CD4-positive, CD25-positive, alpha-beta regulatory T cell (primary cell): ENCODE measurements around the gene CNTN4. TPM values are rescaled to one million over a fixed set of nuclear protein-coding genes. Genes with fewer than 3 reads are reported as not detected.

Experiments
- ATAC-seq, 2 donors: fragments of 150-1000 bp; cut with Tn5 transposase; one replicate each; pipeline ENCODE4 v1.10.0; 2021; ENCODE audit warnings: low read depth in 2 of 2, moderate number of reproducible peaks in 2 of 2, moderate library complexity in 1 of 2
- DNase-seq, 3 donors: peaks; one replicate each; pipeline versions ENCODE4 v3.0.0 to v3.0.0-alpha.2; 2012 to 2022; ENCODE audit warnings: mixed read lengths in 1 of 3
- H3K27ac ChIP-seq: one replicate; pipeline ENCODE4 v1.7.0; 2013; ENCODE audit warnings: mild to moderate bottlenecking, low read length; ENCODE audit not compliant: insufficient read depth, poor library complexity, severe bottlenecking
- H3K27me3 ChIP-seq: one replicate; pipeline ENCODE4 v1.7.0; 2013; ENCODE audit warnings: low read length; ENCODE audit not compliant: control insufficient read depth, insufficient read depth
- H3K36me3 ChIP-seq: one replicate; pipeline ENCODE4 v1.7.0; 2013; ENCODE audit warnings: mild to moderate bottlenecking, low read length, moderate library complexity; ENCODE audit not compliant: control insufficient read depth, insufficient read depth
- H3K4me1 ChIP-seq: 2 replicates; pipeline ENCODE4 v1.7.0; 2013; ENCODE audit warnings: mild to moderate bottlenecking, low read length; ENCODE audit not compliant: insufficient read depth, control insufficient read depth, poor library complexity, severe bottlenecking
- H3K4me3 ChIP-seq: one replicate; pipeline ENCODE4 v1.7.0; 2013; ENCODE audit warnings: low read depth, mild to moderate bottlenecking, low read length, moderate library complexity
- H3K9me3 ChIP-seq, 2 experiments: 1 replicate in 1 of 2; 2 replicates in 1 of 2; pipeline ENCODE4 v1.7.0; 2013; ENCODE audit warnings: low read length in 2 of 2, mild to moderate bottlenecking in 1 of 2, moderate library complexity in 1 of 2; ENCODE audit not compliant: control insufficient read depth in 2 of 2
- H3K27ac Mint-ChIP-seq, 3 donors: one replicate each; pipeline ENCODE4 v1.8.0; 2020 to 2022; ENCODE audit warnings: mild to moderate bottlenecking in 3 of 3, mixed read lengths in 3 of 3, moderate library complexity in 2 of 3
- H3K27me3 Mint-ChIP-seq: one replicate; pipeline ENCODE4 v1.8.0; 2022; ENCODE audit warnings: mild to moderate bottlenecking, mixed read lengths
- H3K36me3 Mint-ChIP-seq: one replicate; pipeline ENCODE4 v1.8.0; 2020; ENCODE audit warnings: mixed read lengths
- H3K4me1 Mint-ChIP-seq, 4 donors: one replicate each; pipeline ENCODE4 v1.8.0; 2020 to 2022; ENCODE audit warnings: mixed read lengths in 4 of 4, mild to moderate bottlenecking in 1 of 4
- H3K4me3 Mint-ChIP-seq, 4 donors: one replicate each; pipeline ENCODE4 v1.8.0; 2020 to 2022; ENCODE audit warnings: mild to moderate bottlenecking in 4 of 4, mixed read lengths in 4 of 4, moderate library complexity in 3 of 4
- H3K9me3 Mint-ChIP-seq, 7 donors: one replicate each; pipeline ENCODE4 v1.8.0; 2020 to 2022; ENCODE audit warnings: mixed read lengths in 7 of 7, mild to moderate bottlenecking in 3 of 7, moderate library complexity in 2 of 7
- polyA plus RNA-seq, 4 donors: library from polyadenylated mRNA; unstranded; fragments of 300-500 nt; fragmentation: Illumina TruSeq; gene quantifications; one replicate each; pipeline ENCODE4 v1.2.3, GENCODE V29; 2021
- total RNA-seq: library from RNA; stranded (reverse); gene quantifications from one replicate; pipeline ENCODE4 v1.2.3, GENCODE V29; 2022

CNTN4 gene
- total and polyA plus RNA-seq, 5 donors from 2014 or later, result not detected

GRCh38 chr3:2375376-2375775, 276.7 kb downstream of the CNTN4 start:
- Mint-ChIP-seq H3K4me3 (no peak overlapping the region), H3K27ac (no peak overlapping the region), H3K4me1 (no peaks in the 10 kb centered on the region), H3K36me3 (no peaks in the 10 kb centered on the region), H3K9me3 (peaks cover 2 to 5% (median 3%) of the 10 kb centered on the region in 7 donors), H3K27me3 (peaks cover 4% of the 10 kb centered on the region)
- no peaks in the 10 kb centered on the region for H3K36me3 ChIP-seq
- no peak for ATAC-seq
- H3K27me3 ChIP-seq, result no peaks in the 10 kb centered on the region
- H3K4me3 ChIP-seq, result no peak overlapping the region
- H3K4me1 ChIP-seq, result no peaks in the 10 kb centered on the region
- no peak overlapping the region for H3K27ac ChIP-seq
- no peaks in the 10 kb centered on the region for H3K9me3 ChIP-seq
- no peak for DNase-seq

- Mint-ChIP-seq H3K4me1 (no peaks in the 10 kb centered on the region), H3K9me3 (peaks cover 0 to 6% (median 3%) of the 10 kb centered on the region in 7 donors), H3K27ac (no peak overlapping the region), H3K36me3 (no peaks in the 10 kb centered on the region), H3K27me3 (peaks cover 4% of the 10 kb centered on the region), H3K4me3 (no peak overlapping the region)
- no peak overlapping the region for H3K27ac ChIP-seq
- no peak overlapping the region for H3K4me3 ChIP-seq
- ATAC-seq (no peak), DNase-seq (no peak)
- no peaks in the 10 kb centered on the region for H3K36me3 ChIP-seq
- no peaks in the 10 kb centered on the region for H3K4me1 ChIP-seq
- no peaks in the 10 kb centered on the region for H3K27me3 ChIP-seq
- no peaks in the 10 kb centered on the region for H3K9me3 ChIP-seq
These were observed 278.6 kb downstream of the CNTN4 start for GRCh38 chr3:2377281-2377680.

- Mint-ChIP-seq H3K27ac (no peak overlapping the region), H3K9me3 (peaks cover 0 to 6% (median 2%) of the 10 kb centered on the region in 7 donors), H3K36me3 (no peaks in the 10 kb centered on the region), H3K4me3 (no peak overlapping the region), H3K4me1 (no peaks in the 10 kb centered on the region), H3K27me3 (no peaks in the 10 kb centered on the region)
- Histone ChIP-seq H3K4me3 (no peak overlapping the region), H3K27me3 (no peaks in the 10 kb centered on the region), H3K9me3 (no peaks in the 10 kb centered on the region), H3K27ac (no peak overlapping the region), H3K4me1 (no peaks in the 10 kb centered on the region), H3K36me3 (no peaks in the 10 kb centered on the region)
- DNase-seq (no peak), ATAC-seq (no peak)
These were observed 292.4 kb downstream of the CNTN4 start for GRCh38 chr3:2390926-2391532.

GRCh38 chr3:2391896-2392295, 293.2 kb downstream of the CNTN4 start:
- Mint-ChIP-seq H3K4me1 (no peaks in the 10 kb centered on the region), H3K36me3 (no peaks in the 10 kb centered on the region)
- no peak for ATAC-seq

GRCh38 chr3:2392981-2393380, 294.3 kb downstream of the CNTN4 start:
- Histone ChIP-seq H3K27me3 (no peaks in the 10 kb centered on the region), H3K36me3 (no peaks in the 10 kb centered on the region), H3K9me3 (no peaks in the 10 kb centered on the region), H3K27ac (no peak overlapping the region), H3K4me3 (no peak overlapping the region), H3K4me1 (no peaks in the 10 kb centered on the region)
- Mint-ChIP-seq H3K4me3 (no peak overlapping the region), H3K4me1 (no peaks in the 10 kb centered on the region), H3K27ac (no peak overlapping the region), H3K9me3 (peaks cover 0 to 13% (median 3%) of the 10 kb centered on the region in 7 donors), H3K36me3 (no peaks in the 10 kb centered on the region), H3K27me3 (no peaks in the 10 kb centered on the region)
- DNase-seq (no peak), ATAC-seq (no peak)

More at GRCh38 chr3:2391896-2392295, 293.2 kb downstream of the CNTN4 start:
- peaks cover 0 to 12% (median 2%) of the 10 kb centered on the region in 7 donors for H3K9me3 Mint-ChIP-seq
- H3K9me3 ChIP-seq, result no peaks in the 10 kb centered on the region
- DNase-seq, result no peak
- no peaks in the 10 kb centered on the region for H3K27me3 Mint-ChIP-seq
- no peak overlapping the region for H3K27ac Mint-ChIP-seq
- H3K4me3 ChIP-seq, result no peak overlapping the region
- no peak overlapping the region for H3K27ac ChIP-seq
- H3K27me3 ChIP-seq, result no peaks in the 10 kb centered on the region
- H3K4me3 Mint-ChIP-seq, result no peak overlapping the region
- H3K36me3 ChIP-seq, result no peaks in the 10 kb centered on the region
- H3K4me1 ChIP-seq, result no peaks in the 10 kb centered on the region

GRCh38 chr3:2415083-2415482, 316.4 kb downstream of the CNTN4 start:
- Histone ChIP-seq H3K4me1 (no peaks in the 10 kb centered on the region), H3K4me3 (no peak overlapping the region), H3K9me3 (no peaks in the 10 kb centered on the region), H3K27me3 (no peaks in the 10 kb centered on the region), H3K27ac (no peak overlapping the region), H3K36me3 (no peaks in the 10 kb centered on the region)
- H3K36me3 Mint-ChIP-seq, result no peaks in the 10 kb centered on the region
- ATAC-seq (no peak), DNase-seq (no peak)
- no peak overlapping the region for H3K4me3 Mint-ChIP-seq
- H3K9me3 Mint-ChIP-seq, result peaks cover 0 to 8% (median 0%) of the 10 kb centered on the region in 7 donors
- H3K27me3 Mint-ChIP-seq, result no peaks in the 10 kb centered on the region
- no peak overlapping the region for H3K27ac Mint-ChIP-seq
- no peaks in the 10 kb centered on the region for H3K4me1 Mint-ChIP-seq

GRCh38 chr3:2420919-2421318, 322.3 kb downstream of the CNTN4 start:
- no peaks in the 10 kb centered on the region for H3K9me3 ChIP-seq
- Mint-ChIP-seq H3K27me3 (no peaks in the 10 kb centered on the region), H3K4me1 (no peaks in the 10 kb centered on the region), H3K36me3 (no peaks in the 10 kb centered on the region), H3K9me3 (peaks cover 0 to 9% (median 4%) of the 10 kb centered on the region in 7 donors), H3K4me3 (no peak overlapping the region), H3K27ac (no peak overlapping the region)
- no peak overlapping the region for H3K4me3 ChIP-seq
- ATAC-seq (no peak), DNase-seq (no peak)
- no peak overlapping the region for H3K27ac ChIP-seq
- no peaks in the 10 kb centered on the region for H3K27me3 ChIP-seq
- no peaks in the 10 kb centered on the region for H3K4me1 ChIP-seq
- H3K36me3 ChIP-seq, result no peaks in the 10 kb centered on the region

GRCh38 chr3:2423143-2423542, 324.5 kb downstream of the CNTN4 start:
- Mint-ChIP-seq H3K27ac (no peak overlapping the region), H3K4me3 (no peak overlapping the region), H3K36me3 (no peaks in the 10 kb centered on the region), H3K27me3 (no peaks in the 10 kb centered on the region), H3K9me3 (peaks cover 0 to 17% (median 4%) of the 10 kb centered on the region in 7 donors), H3K4me1 (no peaks in the 10 kb centered on the region)
- Histone ChIP-seq H3K36me3 (no peaks in the 10 kb centered on the region), H3K4me1 (no peaks in the 10 kb centered on the region), H3K9me3 (no peaks in the 10 kb centered on the region), H3K27me3 (no peaks in the 10 kb centered on the region), H3K27ac (no peak overlapping the region), H3K4me3 (no peak overlapping the region)
- ATAC-seq (no peak), DNase-seq (no peak)
